GM18517 (cell line): ENCODE results near the gene DCUN1D3.

Source experiments
- ATAC-seq: cut with Tn5 transposase; IDR thresholded peaks from one replicate; pipeline ENCODE4 v1.9.1; 2021; ENCODE audit warnings: mild to moderate bottlenecking, moderate library complexity; ENCODE audit not compliant: unreplicated experiment

Gene DCUN1D3

DNA sequence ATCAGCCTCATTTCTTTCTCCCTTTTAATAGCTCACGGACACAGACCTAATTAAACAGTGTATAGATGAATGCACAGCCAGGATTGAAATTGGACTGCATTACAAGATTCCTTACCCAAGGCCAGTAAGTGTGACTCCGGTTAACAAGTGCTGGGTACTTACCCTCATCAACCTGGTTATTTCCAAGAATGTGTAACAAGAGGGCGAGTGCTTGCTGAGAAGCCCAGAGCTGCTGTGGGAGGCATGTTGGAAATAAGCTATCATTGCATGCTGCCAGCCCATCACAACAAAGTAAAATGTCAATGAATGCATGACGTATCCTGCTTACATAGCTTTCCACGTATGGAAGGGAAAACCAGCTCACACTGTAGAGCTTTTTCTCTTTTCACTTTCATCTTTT, 19.9 kb upstream of the DCUN1D3 start:
- ATAC-seq = no peak

DNA sequence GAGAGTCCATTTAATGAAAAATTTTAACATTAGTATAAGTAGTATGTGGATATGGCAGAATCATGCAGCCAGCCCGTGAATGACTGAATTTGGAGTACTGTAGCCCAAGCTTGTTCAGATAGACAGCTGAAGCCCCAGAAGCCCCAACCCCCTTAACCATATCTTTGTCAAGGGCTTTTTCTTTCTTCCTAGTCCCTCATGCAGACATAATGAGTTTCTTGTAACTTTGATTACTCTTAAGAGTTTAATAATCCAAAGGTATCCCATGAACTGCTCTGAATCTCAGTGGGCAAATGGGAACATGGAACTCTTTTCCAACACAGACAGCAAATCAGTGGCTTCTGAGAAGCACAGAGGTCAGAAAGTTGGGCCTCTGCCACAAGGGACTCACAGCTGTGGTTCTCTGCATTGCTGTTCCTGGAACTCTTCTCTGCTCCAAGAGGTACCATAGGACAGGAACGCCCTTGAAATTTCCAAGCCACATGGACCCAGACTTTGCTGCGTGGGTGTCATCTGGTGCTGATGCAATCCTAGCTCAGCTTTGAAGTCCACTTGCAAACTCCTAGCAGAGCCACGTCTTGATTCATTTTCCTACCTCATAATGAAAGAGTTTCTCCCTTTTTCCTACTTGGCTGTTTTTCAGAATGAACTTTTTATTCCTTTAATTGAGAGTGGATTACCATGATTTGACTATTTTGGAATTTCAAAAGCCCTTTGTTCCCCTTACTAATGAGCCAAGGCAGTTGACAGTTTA, 18.5 kb upstream of the DCUN1D3 start:
- no peak for ATAC-seq

DNA sequence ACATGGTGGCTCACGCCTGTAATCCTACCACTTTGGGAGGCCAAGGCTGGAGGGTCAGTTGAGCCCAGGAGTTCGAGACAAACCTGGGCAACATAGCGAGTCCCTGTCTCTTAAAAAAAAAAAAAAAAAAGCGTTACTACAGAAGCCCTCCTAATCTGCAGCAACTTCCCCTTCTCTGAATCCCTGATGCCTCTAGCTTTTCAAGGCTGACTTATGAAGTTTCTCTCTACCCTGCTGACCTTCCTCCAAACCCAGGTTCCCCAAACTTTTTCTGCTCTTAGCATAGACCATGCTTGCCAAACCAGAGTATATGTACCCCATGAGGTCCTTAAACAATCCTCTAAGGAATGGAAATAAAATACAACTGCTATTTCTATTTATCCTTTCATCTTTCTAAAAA, 16.8 kb upstream of the DCUN1D3 start:
- ATAC-seq = no peak

DNA sequence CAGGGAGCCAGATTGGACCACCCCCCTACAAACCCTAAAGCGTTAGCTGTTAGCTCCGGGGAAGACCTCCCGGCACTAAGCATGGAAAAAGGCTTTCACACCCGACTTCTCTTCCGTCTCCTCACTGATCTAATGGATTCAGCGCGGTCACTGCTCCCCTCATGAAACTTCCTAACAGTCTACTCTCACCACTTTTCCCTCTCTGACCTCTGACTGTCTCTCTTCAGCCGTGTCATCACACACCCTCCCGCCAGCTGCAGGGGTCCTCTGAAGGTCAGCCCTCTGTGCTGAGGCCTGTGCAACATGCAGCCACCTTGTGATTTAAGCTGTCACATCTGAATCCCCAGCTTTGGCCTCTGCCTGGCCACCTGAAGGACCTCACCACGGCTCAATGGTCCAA, 16.1 kb upstream of the DCUN1D3 start:
- ATAC-seq = no peak

DNA sequence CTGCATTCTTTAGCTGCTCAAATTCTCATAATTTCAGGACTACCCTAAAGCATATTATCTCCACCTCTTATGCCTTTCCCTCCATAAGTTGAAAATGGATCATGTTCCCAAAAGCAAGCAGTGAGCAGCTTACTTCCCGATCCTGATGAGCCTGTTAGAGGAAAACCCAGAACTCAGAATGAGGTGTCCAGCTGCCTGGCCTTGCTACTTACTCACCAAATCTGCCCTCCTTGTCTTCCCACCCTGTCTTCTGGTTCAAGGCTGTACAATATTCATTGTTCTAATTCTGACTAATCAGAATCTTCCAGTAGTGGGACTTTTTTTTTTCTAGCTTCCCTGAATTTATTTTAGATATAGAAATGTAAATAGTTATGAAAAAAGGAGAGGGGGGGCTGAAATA, 11.2 kb upstream of the DCUN1D3 start:
- no peak for ATAC-seq

DNA sequence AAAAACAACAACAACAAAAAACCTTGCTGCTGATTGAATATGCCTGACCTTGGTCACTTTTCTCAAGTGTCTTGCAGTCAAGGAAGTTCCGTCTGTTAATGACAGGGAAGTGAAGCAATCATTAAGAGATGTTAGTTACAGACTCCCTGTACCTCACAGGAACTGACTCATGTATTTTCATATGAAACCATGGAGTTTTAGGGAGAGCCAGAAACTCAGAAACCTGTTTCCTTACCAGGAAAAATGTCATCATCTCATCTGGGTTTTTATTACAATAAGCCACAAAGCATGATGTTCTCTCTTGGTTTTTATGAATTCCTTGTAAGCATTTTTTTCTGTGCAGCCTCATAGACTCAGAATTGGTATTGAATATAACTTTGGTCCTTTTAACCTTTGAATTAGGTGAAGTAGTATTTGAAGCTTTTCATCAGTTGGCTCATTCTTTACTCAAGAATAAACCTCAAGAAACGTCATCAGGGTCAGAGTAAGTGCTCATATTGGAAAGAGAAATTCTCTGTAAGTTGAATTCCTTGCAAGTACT, 10.7 kb upstream of the DCUN1D3 start:
- ATAC-seq = no peak

DNA sequence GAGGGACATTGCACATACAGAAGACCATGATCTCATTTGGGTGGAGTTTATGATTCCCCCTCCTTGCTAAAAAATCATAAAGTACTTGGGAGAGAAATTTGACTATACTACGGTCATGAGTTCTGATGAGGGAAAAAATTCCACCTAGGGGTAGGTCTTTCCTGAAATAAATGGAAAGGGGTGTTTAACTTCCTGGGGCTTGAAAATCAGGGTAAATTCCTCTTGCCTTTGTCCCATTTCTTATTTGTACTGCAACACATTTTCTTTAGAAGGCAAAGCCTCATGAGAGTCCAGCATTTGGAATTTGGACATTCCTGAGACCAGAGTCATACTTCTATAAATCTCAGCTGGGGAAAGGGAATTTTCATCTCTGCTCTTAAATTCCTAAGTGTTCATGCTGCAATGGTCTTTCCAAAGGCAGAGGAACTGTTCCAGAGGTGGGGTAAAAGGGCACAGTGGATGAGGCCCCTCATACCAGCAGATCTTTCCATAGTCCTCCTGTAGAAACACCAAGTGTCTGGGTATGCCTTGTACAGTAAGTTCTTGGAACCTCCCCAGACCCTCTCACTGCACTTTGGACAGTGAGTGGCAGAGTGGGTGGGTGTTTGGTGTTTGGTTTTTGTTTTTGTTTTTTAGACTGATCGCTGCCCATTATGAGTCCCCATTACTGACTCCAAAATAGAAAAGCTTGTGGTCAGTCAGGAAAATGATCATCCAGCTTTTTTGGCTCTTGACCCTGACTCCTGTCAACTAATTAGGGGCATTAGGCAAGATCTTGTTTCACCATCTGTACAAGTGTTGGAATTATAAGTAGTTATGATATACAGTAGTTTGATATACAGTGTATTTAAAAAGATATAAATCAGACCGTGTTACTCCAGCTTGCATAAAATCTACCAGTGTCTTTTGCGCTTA, 6.4 kb upstream of the DCUN1D3 start:
- ATAC-seq = no peak

DNA sequence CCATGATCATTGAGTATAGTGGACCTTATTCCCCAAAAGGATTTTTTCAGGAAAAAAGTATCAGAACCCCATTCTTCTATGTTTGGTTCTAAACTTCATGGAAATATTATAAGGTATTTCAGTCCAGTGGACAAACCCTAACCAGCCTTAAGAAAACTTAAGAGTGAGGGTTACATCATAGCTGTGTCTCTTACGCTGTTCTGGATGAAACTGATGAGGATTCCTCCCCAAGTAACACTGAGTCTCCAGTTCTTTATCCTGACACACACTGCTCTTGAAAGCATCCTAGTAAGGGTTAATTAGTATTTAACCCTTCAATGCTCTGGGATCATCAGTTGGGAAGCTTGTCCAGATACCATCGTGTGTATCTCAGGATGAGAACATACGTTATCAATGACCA, 5.4 kb upstream of the DCUN1D3 start:
- no peak for ATAC-seq

DNA sequence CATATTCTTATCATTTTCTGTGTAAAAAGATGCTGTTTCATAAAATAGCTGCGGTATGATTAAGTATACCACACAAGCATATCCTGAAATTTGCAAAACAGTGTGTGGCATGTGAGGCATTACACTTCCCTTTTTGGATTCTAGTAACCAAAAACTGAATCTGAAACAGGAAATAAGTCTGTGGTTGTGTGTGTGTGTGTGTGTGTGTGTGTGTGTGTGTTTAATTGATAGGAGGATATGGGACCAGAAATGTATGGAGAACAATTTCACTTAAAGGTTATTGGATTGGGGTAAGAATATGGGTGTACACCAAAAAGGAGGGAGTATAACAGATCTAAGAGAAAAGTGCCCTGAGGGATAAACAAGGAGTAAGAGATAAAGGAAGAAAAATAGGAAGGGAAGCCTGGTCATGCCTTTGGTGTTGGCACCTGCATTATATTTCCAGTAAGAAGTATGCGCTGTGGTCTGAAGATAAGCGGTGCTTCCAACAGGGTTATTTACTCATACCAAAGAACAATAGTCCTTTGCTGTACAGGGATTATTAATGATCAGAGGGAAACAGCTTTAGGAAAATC, 4.4 kb upstream of the DCUN1D3 start:
- ATAC-seq = no peak

DNA sequence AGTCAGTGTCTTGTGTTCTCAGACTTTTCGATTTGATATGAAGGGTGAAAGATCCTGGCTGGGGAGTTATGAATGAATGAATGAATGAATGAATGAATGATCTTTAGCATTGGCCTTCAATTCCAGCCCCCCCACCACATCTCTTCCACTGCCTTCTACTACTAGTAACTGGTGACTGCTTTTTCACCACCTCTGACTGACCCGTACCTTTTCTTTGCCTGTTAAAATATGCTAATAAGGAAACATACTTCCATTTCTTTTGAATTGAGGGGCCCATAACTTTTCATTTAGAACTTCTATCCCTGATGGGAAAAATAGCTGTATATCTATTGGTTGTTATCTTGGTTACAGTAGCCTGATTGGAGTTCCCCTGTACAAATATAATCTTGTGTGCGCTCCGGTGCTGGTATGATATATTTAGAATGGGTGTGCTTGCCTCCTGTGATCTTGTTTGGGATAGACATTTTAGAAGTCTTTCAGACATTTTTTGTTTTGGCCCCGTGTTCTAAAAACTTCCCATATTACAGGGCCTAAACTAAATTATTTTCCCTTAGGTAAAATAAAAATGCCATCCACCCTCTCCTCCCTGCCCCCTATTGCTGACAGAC, 3.8 kb upstream of the DCUN1D3 start:
- no peak for ATAC-seq

DNA sequence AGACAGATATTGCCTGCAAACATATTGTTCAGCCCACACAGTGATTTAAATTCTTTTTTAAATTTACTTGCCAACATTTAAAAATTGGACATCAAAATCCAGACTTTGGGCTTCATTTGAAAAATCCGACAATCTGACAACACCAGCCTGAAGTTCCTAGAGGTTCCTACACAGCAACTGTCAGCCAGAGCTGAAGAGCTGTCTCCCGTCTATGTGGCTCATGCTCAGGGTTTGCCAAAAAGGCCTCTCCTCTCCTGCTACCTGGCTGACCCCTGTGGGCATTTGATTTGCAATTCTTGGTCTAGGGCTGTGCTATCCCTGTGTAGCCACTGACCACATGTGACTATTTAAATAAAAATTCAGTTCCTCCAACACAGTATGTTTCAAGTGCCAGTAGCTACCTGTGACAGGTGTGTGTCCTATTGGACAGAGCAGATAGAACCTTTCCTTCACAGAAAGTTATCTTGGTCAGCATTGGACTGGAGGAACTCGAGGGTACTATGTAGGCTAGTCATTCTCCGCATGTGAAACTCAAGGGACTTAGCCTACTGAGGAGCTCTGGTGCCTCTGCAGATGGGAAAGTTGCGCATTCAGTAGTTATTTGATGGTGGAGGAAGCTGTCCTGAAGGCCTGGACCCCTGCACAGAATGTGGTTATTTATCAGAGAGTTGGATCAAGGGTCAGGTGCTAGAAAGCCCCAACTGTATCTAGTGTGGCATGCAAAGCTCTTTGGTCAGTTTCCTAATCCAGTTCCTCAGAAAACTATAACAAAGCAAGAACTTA, 3.1 kb upstream of the DCUN1D3 start:
- no peak for ATAC-seq

DNA sequence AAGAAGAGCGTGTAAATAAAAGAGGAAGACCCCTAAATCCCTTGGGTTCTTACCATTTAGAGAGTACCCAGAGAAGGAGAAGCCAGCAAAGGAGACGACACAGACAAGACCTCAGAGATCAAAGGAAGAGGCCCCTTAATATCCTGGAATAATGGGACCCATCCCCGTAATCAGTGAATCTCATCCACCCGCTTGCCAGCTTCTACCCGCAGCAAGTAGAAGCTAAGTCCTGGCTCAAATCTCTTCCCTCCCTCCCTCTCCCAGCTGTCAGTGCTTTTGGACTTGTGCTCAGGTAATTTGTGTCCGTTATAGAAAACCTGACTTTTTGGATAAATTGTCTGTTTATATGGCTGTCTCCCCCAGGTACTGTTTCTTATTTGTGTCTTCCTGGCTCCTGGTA, 2.3 kb upstream of the DCUN1D3 start:
- ATAC-seq = no peak

DNA sequence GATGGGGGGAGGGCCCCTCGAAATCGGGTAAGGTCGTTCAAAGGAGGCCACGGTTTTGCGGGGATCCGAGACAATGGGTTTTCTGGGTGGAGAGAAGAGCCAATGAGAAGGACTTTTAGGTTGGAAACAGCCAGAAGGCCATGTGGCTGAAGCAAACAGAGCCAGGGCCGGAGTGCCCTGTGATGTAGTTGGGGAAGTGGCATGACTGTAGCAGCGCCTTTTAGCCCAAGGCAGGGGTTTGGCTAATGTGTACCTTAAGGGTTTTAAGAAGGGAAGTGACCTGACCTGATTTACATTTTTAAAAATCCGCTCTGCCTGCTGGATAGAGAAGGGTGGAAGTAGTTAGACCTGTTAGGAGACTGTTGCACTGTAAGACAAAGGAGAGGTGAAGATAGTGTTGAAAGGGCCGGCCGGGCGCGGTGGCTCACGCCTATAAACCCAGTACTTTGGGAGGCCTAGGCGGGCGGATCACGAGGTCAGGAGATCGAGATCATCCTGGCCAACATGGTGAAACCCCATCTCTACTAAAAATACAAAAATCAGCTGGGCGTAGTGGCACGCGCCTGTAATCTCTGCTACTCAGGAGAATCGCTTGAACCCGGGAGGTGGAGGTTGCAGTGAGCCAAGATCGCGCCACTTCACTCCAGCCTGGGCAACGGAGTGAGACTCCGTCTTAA, 1.4 kb upstream of the DCUN1D3 start:
- ATAC-seq = peak; percentile 18

DNA sequence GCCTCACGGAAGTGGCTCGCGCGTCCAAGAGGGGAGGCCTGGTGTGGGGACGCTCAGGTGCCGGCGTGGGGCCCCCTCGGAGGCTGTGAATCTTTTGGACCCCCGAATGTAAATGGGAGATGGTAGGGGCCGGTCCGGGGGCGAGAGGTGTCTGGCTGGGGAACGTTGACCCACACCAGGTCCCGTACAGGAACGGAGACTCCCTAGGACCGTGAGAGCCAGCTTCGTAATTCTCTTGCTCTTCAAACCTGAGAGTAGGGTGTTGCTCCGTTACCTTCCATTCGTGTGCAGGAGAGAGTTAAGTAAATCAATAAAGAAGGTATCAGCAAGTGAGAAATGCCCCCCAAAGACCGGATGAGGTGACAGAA, 894 bp upstream of the DCUN1D3 start:
- ATAC-seq = peak; percentile 3

DNA sequence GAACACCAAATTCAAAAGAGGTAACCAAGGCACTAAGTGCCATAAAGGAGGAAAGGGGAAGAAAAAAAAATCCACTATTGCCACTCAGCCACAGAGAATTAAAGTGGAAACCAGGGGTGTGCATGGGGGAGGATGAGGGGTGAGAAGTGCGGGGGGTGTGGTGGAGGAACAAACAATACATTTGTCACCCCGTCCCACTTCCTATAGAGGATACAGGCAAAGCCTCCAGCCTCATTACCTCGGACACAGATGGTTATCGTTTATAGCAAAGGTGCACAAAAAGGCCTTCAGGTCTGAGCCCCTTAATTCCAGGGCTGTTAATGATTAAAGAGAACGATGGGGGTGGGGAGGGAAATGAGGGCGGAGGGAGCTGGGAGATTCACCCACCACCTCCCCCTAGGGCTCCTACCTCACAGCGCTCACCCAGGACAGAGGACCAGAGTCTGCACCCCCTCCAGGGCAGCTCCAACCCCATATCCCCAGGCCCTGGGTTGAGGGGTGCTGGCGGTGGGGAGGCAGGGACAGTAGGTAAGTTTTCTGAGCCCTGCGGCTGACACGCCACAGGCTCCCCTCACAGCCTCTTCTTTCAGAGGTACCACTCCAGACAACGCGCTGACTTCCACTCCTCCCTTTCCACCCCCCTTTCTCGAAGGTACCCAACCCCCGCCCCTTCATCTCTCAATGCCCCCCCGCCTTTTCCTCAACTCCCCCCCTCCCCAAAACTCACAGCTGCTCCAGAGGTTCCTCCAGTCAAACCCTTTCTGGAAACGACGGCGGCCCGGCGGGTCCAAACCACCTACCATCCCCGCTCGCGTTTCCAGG, 470 bp downstream of the DCUN1D3 start:
- ATAC-seq = no peak

DNA sequence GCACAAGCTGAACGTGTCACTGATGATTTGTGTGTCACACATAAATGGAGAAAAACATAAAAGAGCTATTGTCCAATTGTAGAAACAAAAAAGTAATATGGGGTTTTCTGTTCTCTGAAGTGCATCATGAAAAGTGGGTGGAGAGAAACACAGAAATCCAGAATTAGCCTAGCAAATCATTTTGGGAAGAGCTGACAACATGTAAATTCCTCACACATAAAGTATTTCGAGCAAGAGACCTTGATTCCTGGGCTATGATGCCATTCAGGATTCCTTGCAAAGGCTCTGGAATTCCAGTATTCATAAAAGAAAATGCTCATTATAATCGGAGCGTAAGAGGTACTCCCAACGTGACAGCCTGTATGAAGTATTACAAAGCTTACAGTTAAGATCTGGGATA, 1.1 kb downstream of the DCUN1D3 start:
- ATAC-seq = no peak

DNA sequence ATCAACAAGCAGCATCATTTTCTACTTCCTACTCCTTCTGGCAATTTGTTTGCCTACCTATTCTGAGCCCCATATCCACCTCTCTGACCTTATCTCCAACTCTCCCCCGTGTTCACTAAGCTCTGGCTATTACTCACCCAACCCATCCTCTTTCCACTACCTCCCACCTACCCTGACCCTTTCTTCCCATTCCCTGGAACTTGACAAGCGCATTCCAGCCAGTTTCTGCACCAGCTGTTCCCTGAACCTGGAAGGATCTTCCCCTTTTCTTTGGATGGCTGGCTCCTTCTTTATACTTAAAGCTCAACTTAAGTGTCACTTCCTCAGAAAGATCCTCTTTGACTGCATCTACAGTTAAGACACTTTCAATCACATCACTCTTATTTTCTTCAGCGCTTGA, 2.2 kb downstream of the DCUN1D3 start:
- ATAC-seq = no peak

DNA sequence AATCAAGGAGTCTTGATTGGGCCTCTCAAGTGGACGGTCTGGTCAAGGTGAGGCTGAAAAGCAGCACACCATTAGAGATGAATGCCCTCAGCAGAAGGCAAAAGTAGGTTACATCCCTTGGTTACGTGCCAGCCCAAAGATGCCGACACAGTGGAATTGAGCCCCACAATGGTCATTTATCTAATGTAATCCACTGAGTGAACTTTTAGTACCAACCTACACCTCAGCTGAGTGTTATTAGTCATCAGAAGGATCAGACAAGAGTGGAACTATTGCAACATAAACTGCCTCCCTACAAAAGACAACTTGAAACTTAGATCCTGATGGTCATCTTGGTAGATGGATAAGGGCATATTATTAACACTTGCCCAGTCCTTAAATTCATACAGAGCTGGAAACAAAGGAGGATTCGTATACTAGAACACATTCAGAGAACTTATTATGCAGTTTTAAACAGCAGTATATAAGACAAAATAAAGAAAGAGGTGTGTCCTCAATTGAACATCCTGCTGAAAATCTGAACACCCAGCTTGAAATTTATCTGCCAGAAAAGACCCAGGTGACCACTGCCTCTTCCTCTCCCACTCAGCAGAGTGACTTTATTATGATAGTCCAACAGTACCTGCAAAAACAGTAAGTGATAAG, 2.8 kb downstream of the DCUN1D3 start:
- ATAC-seq = no peak

DNA sequence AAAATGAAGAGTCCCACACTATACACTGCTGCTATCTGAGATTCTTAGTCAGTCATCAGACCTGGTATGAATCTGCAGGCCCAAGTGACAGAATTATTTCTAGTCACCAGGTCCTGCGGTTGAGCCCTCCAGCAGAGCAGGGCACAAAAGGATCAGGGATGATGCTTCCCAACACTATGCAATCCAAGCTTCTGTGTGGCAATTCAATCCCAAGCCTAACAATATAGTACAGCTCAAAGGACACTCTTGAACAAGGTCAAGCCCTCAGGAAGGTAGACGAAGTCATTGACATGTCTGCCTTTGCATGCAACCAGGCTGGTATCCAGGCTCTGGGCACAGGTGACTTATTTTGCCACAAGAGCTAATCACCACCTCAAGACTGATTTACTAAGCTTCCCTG, 5.8 kb downstream of the DCUN1D3 start:
- no peak for ATAC-seq
